H9 (cell line): Measurements from ENCODE around the gene TSLP. TPM values are rescaled to one million over a fixed set of nuclear protein-coding genes. Genes with fewer than 3 reads are reported as not detected.

ENCODE experiments used
- DNase-seq: peaks from one replicate; pipeline ENCODE4 v3.0.0-alpha.2; 2017
- H2AFZ ChIP-seq: one replicate; pipeline ENCODE4 v1.6.1; 2013; ENCODE audit warnings: mild to moderate bottlenecking, low read length, control low read depth, moderate library complexity
- H2AK5ac ChIP-seq: 2 replicates; pipeline ENCODE4 v1.6.1; 2013; ENCODE audit warnings: low read length, control low read depth, mixed read lengths; ENCODE audit not compliant: insufficient read length
- H2BK120ac ChIP-seq: one replicate; pipeline ENCODE4 v1.6.1; 2013; ENCODE audit warnings: low read depth, mild to moderate bottlenecking, low read length, control low read depth, inconsistent platforms; ENCODE audit not compliant: poor library complexity, severe bottlenecking
- H2BK12ac ChIP-seq: 2 replicates; pipeline ENCODE4 v1.6.1; 2013; ENCODE audit warnings: low read length, control low read depth, mixed read lengths, low read depth; ENCODE audit not compliant: insufficient read length
- H2BK15ac ChIP-seq: 2 replicates; pipeline ENCODE4 v1.6.1; 2013; ENCODE audit warnings: low read depth, low read length, control low read depth
- H2BK20ac ChIP-seq: one replicate; pipeline ENCODE4 v1.6.1; 2013; ENCODE audit warnings: low read depth, mild to moderate bottlenecking, low read length, control low read depth, inconsistent platforms; ENCODE audit not compliant: poor library complexity, severe bottlenecking
- H2BK5ac ChIP-seq: 2 replicates; pipeline ENCODE4 v1.6.1; 2013; ENCODE audit warnings: low read length, control low read depth, mixed read lengths; ENCODE audit not compliant: insufficient read length
- H3K14ac ChIP-seq: 2 replicates; pipeline ENCODE4 v1.6.1; 2013; ENCODE audit warnings: low read length, control low read depth; ENCODE audit not compliant: insufficient read depth
- H3K18ac ChIP-seq: 2 replicates; pipeline ENCODE4 v1.6.1; 2013; ENCODE audit warnings: low read depth, mild to moderate bottlenecking, mixed read lengths, low read length, control low read depth; ENCODE audit not compliant: insufficient read length
- H3K23ac ChIP-seq: 2 replicates; pipeline ENCODE4 v1.6.1; 2013; ENCODE audit warnings: low read length, control low read depth, mixed read lengths, low read depth; ENCODE audit not compliant: insufficient read length
- H3K23me2 ChIP-seq: 2 replicates; pipeline ENCODE4 v1.6.1; 2013; ENCODE audit warnings: low read depth, mild to moderate bottlenecking, mixed read lengths, low read length, control low read depth; ENCODE audit not compliant: insufficient read length, poor library complexity, severe bottlenecking
- H3K27ac ChIP-seq: 2 replicates; pipeline ENCODE4 v1.5.1; 2013; ENCODE audit warnings: low read length, control low read depth, mixed read lengths, low read depth; ENCODE audit not compliant: insufficient read length
- H3K27me3 ChIP-seq: 2 replicates; pipeline ENCODE4 v1.6.1; 2013; ENCODE audit warnings: low read length, control low read depth, inconsistent platforms; ENCODE audit not compliant: insufficient read depth
- H3K4ac ChIP-seq: 2 replicates; pipeline ENCODE4 v1.6.1; 2013; ENCODE audit warnings: low read depth, mild to moderate bottlenecking, control low read depth, inconsistent platforms, low read length, moderate library complexity
- H3K4me1 ChIP-seq: 2 replicates; pipeline ENCODE4 v1.6.1; 2013; ENCODE audit warnings: low read length, control low read depth, inconsistent platforms; ENCODE audit not compliant: insufficient read depth
- H3K4me2 ChIP-seq: 2 replicates; pipeline ENCODE4 v1.6.1; 2013; ENCODE audit warnings: low read length, control low read depth, mixed read lengths; ENCODE audit not compliant: insufficient read length, insufficient read depth
- H3K56ac ChIP-seq: 2 replicates; pipeline ENCODE4 v1.6.1; 2013; ENCODE audit warnings: low read depth, mild to moderate bottlenecking, mixed read lengths, low read length, control low read depth; ENCODE audit not compliant: insufficient read length
- H3K79me1 ChIP-seq: 2 replicates; pipeline ENCODE4 v1.6.1; 2013; ENCODE audit warnings: low read depth, mild to moderate bottlenecking, moderate library complexity, low read length, control low read depth, inconsistent platforms; ENCODE audit not compliant: insufficient read depth, poor library complexity, severe bottlenecking
- H3K79me2 ChIP-seq: 2 replicates; pipeline ENCODE4 v1.6.1; 2013; ENCODE audit warnings: low read length, control low read depth, inconsistent platforms; ENCODE audit not compliant: insufficient read depth
- H3K9ac ChIP-seq: 2 replicates; pipeline ENCODE4 v1.6.1; 2013; ENCODE audit warnings: low read length, control low read depth, mixed read lengths; ENCODE audit not compliant: insufficient read length; ENCODE audit errors: extremely low read depth
- H3K9me3 ChIP-seq: one replicate; pipeline ENCODE4 v1.6.1; 2013; ENCODE audit warnings: low read depth, low read length, inconsistent platforms; ENCODE audit not compliant: control insufficient read depth
- H3T11ph ChIP-seq: one replicate; pipeline ENCODE4 v1.6.1; 2013; ENCODE audit warnings: mild to moderate bottlenecking, low read length, control low read depth, inconsistent platforms
- H4K20me1 ChIP-seq: one replicate; pipeline ENCODE4 v1.6.1; 2013; ENCODE audit not compliant: control insufficient read depth, insufficient read length, insufficient read depth
- H4K5ac ChIP-seq: 2 replicates; pipeline ENCODE4 v1.6.1; 2013; ENCODE audit warnings: low read depth, mild to moderate bottlenecking, mixed read lengths, low read length, control low read depth; ENCODE audit not compliant: insufficient read length
- H4K8ac ChIP-seq: replicated peaks from 2 replicates; pipeline ENCODE4 v1.6.1; 2013; ENCODE audit warnings: low read length, control low read depth, mixed read lengths, low read depth; ENCODE audit not compliant: insufficient read length
- H4K91ac ChIP-seq: 2 replicates; pipeline ENCODE4 v1.6.1; 2013; ENCODE audit warnings: low read depth, mild to moderate bottlenecking, moderate library complexity, mixed read lengths, low read length, control low read depth; ENCODE audit not compliant: insufficient read length
- H3K27ac Mint-ChIP-seq, 3 experiments: 2 replicates in 2 of 3; 3 replicates in 1 of 3; pipeline ENCODE4 v1.8.0; 2020 to 2021; ENCODE audit warnings: mixed read lengths in 3 of 3, mild to moderate bottlenecking in 1 of 3, moderate library complexity in 1 of 3
- H3K27me3 Mint-ChIP-seq: 2 replicates; pipeline ENCODE4 v1.8.0; 2021; ENCODE audit warnings: low read depth, mild to moderate bottlenecking, moderate library complexity, mixed read lengths
- H3K36me3 Mint-ChIP-seq, 3 experiments: 2 replicates in 2 of 3; 3 replicates in 1 of 3; pipeline ENCODE4 v1.8.0; 2020 to 2021; ENCODE audit warnings: low read depth in 3 of 3, mixed read lengths in 3 of 3; ENCODE audit not compliant: insufficient read depth in 1 of 3
- H3K4me1 Mint-ChIP-seq, 2 experiments: 2 replicates each; pipeline ENCODE4 v1.8.0; 2020; ENCODE audit warnings: mixed read lengths in 2 of 2
- H3K4me3 Mint-ChIP-seq, 2 experiments: 2 replicates in 1 of 2; 3 replicates in 1 of 2; pipeline ENCODE4 v1.8.0; 2020 to 2021; ENCODE audit warnings: mild to moderate bottlenecking in 2 of 2, mixed read lengths in 2 of 2, moderate library complexity in 1 of 2
- H3K9me3 Mint-ChIP-seq, 2 experiments: 2 replicates in 1 of 2; 3 replicates in 1 of 2; pipeline ENCODE4 v1.8.0; 2020; ENCODE audit warnings: mild to moderate bottlenecking in 2 of 2, mixed read lengths in 2 of 2, moderate library complexity in 1 of 2
- WGBS: extraction: QIAGEN DNeasy Blood & Tissue Kit; methylation state at CpG from one replicate; pipeline ENCODE4 v1.1.7; 2013; ENCODE audit warnings: missing lambda C conversion rate, low lambda C conversion rate, mixed read lengths; ENCODE audit not compliant: insufficient read length; ENCODE audit errors: extremely low coverage; 5-methylcytosine and 5-hydroxymethylcytosine counted together
- total RNA-seq: library from RNA; stranded (reverse); gene quantifications from 2 replicates; pipeline ENCODE4 v1.2.1, GENCODE V29; 2021
- TF ChIP-seq, protein P1 (sequence below): fragments of 200-600 bp; sonication (generic); conservative IDR thresholded peaks from 3 replicates; pipeline ENCODE4 v1.8.0; 2021; ENCODE audit warnings: antibody characterized with exemption, mild to moderate bottlenecking

TSLP gene
- total RNA-seq, 1 experiment from 2014 or later: 0.63 TPM

DNA sequence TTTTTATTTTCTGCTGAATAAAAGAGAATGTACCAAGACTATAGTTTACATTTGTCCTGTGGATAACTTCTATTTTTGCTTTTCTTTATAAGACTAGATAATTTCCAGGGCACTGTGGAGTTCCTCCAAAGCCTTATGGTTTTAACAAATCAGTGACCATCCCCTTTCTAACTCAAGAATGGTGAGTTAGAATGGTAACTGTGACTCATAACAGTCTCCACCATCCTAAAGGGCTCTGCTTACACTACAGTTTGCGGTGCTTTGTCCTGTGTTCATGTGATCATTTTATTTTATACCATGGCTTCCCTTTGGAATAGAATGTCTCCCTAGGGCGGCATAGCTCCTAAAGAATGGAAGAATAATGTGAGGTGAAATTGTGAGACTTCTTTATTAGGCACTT, 50.9 kb downstream of the TSLP start:
- no peak overlapping the region for H3K27ac Mint-ChIP-seq
- H3K27ac ChIP-seq: no peak overlapping the region
- H2AK5ac ChIP-seq: no peak overlapping the region
- H3K4me1 Mint-ChIP-seq: peaks cover 22 to 29% of the 10 kb centered on the region in 2 experiments
- H3K56ac ChIP-seq: no peak overlapping the region
- H2BK15ac ChIP-seq: no peak overlapping the region
- H3K4me1 ChIP-seq: no peaks in the 10 kb centered on the region
- H3K23me2 ChIP-seq: no peaks in the 10 kb centered on the region
- no peak overlapping the region for H4K91ac ChIP-seq
- H2BK12ac ChIP-seq: no peak overlapping the region
- H3T11ph ChIP-seq: no peak overlapping the region
- H3K4ac ChIP-seq: no peak overlapping the region
- no peaks in the 10 kb centered on the region for H3K79me2 ChIP-seq
- no peak overlapping the region for H4K8ac ChIP-seq
- no peak overlapping the region for H3K4me2 ChIP-seq
- H3K27me3 Mint-ChIP-seq: no peaks in the 10 kb centered on the region
- no peak overlapping the region for H2BK5ac ChIP-seq
- no peak overlapping the region for H3K23ac ChIP-seq
- no peaks in the 10 kb centered on the region for H3K9me3 Mint-ChIP-seq
- no peak overlapping the region for H2BK20ac ChIP-seq
- H3K4me3 Mint-ChIP-seq: no peak overlapping the region
- no peak overlapping the region for H3K18ac ChIP-seq
- H3K9me3 ChIP-seq: no peaks in the 10 kb centered on the region
- H3K79me1 ChIP-seq: no peaks in the 10 kb centered on the region
- no peak overlapping the region for H3K14ac ChIP-seq
- TF ChIP-seq, protein P1, sequence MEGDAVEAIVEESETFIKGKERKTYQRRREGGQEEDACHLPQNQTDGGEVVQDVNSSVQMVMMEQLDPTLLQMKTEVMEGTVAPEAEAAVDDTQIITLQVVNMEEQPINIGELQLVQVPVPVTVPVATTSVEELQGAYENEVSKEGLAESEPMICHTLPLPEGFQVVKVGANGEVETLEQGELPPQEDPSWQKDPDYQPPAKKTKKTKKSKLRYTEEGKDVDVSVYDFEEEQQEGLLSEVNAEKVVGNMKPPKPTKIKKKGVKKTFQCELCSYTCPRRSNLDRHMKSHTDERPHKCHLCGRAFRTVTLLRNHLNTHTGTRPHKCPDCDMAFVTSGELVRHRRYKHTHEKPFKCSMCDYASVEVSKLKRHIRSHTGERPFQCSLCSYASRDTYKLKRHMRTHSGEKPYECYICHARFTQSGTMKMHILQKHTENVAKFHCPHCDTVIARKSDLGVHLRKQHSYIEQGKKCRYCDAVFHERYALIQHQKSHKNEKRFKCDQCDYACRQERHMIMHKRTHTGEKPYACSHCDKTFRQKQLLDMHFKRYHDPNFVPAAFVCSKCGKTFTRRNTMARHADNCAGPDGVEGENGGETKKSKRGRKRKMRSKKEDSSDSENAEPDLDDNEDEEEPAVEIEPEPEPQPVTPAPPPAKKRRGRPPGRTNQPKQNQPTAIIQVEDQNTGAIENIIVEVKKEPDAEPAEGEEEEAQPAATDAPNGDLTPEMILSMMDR: no peak
- no peak overlapping the region for H3K9ac ChIP-seq
- no peak overlapping the region for H2BK120ac ChIP-seq
- H3K36me3 Mint-ChIP-seq: peaks cover 16 to 57% (median 53%) of the 10 kb centered on the region in 3 experiments; a peak in 6 of 7 replicates
- no peaks in the 10 kb centered on the region for H3K27me3 ChIP-seq
- H2AFZ ChIP-seq: no peak overlapping the region
- H4K5ac ChIP-seq: no peak overlapping the region
- no peaks in the 10 kb centered on the region for H4K20me1 ChIP-seq
- DNase-seq: no peak
- WGBS: no CpG with 5 or more reads among the region's 2 CpGs
